D721Med (cell line): Measurements from ENCODE around the gene DUSP12.
A peak's percentile ranks its signal among the peaks of the same experiment; 100 is the strongest.
"Not testable (repeated sequence)": the region's sequence is repeated elsewhere in the genome, so short reads cannot be mapped to it uniquely, and the experiment has no call there.

Source experiments
- DNase-seq: peaks from one replicate; pipeline ENCODE4 v3.0.0; 2011; ENCODE audit warnings: low spot score; ENCODE audit not compliant: insufficient read length
- FAIRE-seq: peaks from 2 replicates; lab custom pipeline; 2011; peaks lifted over from hg19 to GRCh38; lab: Jason Lieb, UNC
- TF ChIP-seq, protein P1 (sequence below): IDR thresholded peaks from 2 replicates; pipeline ENCODE4 v1.5.1; 2012; ENCODE audit warnings: mild to moderate bottlenecking, control low read depth; ENCODE audit not compliant: insufficient read depth; ENCODE audit errors: missing control alignments

The DUSP12 gene

GRCh38 chr1:161747801-161748200 lies 1.8 kb upstream of the DUSP12 start:
- no peak for DNase-seq
- no peak for FAIRE-seq

GRCh38 chr1:161763522-161764098 lies 14.0 kb downstream of the DUSP12 start:
- TF ChIP-seq, protein P1, sequence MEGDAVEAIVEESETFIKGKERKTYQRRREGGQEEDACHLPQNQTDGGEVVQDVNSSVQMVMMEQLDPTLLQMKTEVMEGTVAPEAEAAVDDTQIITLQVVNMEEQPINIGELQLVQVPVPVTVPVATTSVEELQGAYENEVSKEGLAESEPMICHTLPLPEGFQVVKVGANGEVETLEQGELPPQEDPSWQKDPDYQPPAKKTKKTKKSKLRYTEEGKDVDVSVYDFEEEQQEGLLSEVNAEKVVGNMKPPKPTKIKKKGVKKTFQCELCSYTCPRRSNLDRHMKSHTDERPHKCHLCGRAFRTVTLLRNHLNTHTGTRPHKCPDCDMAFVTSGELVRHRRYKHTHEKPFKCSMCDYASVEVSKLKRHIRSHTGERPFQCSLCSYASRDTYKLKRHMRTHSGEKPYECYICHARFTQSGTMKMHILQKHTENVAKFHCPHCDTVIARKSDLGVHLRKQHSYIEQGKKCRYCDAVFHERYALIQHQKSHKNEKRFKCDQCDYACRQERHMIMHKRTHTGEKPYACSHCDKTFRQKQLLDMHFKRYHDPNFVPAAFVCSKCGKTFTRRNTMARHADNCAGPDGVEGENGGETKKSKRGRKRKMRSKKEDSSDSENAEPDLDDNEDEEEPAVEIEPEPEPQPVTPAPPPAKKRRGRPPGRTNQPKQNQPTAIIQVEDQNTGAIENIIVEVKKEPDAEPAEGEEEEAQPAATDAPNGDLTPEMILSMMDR, result peak; percentile 57
- DNase-seq, result no peak
- FAIRE-seq, result peak; percentile 77

More at GRCh38 chr1:161747801-161748200, 1.8 kb upstream of the DUSP12 start:
- TF ChIP-seq, protein P1, result no peak

DNA sequence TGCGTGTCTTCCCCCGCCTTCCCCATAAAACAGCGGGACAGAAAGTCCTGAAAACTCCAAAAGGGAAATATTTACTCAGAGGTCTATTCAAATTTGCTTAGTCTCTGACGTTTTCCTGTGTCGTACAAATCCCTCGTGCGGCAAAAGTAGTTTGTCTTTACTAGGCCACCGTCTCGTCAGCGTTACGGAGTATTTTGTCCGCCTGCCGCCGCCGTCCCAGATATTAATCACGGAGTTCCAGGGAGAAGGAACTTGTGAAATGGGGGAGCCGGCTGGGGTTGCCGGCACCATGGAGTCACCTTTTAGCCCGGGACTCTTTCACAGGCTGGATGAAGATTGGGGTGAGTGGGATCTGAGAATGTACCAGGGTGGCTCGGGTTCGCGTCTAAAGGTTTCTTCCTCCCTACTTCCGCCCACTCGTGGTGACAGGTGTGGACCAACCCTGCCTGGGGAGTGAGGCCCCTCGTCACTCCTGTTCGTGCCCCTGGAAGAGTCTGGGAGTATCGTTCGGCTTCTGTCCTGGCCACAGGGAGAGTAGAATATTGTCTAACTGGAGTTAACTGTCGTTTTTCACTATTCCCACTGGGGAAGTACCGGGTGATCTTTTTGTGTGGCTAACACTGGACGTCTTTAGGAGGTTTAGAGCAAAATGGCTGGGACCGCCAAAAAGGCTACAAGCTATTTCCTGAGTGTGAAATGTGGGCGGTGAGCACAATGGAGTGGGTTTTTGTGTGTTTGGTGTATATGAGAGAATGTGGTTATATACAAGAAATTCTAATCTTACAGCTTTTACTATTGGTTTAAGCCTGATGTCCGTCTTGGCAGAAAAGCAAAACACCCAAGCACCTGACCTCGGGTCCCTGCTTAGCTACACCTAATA lies 16.8 kb downstream of the DUSP12 start, which contains the start of gene ATF6:
Gene ATF6 (plus strand): TSS at position 219 of the 880 bp plus-strand sequence. CDS start 41 bp downstream, at position 260.
- TF ChIP-seq, protein P1, result no peak
- peak; percentile 83 for FAIRE-seq
- DNase-seq, result peak; percentile 45

DNA sequence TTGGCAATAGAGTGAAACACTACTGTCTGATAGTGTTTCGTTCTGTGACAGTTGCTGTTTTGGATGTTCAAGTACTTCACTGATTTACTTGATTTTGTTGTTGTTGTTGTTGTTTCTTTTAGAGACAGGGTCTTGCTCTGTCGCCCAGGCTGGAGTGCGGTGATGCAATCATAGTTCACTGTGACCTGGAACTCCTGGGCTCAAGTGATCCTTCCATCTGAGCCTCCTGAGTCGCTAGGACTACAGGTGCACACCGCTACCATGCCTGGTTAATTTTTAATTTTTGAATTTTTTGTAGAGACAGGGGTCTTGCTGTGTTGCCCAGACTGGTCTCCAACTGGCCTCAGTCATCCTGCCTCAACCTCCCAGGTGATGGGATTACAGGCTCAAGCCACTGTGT lies 18.9 kb downstream of the DUSP12 start:
- TF ChIP-seq, protein P1, result no peak
- no peak for FAIRE-seq
- no peak for DNase-seq

DNA sequence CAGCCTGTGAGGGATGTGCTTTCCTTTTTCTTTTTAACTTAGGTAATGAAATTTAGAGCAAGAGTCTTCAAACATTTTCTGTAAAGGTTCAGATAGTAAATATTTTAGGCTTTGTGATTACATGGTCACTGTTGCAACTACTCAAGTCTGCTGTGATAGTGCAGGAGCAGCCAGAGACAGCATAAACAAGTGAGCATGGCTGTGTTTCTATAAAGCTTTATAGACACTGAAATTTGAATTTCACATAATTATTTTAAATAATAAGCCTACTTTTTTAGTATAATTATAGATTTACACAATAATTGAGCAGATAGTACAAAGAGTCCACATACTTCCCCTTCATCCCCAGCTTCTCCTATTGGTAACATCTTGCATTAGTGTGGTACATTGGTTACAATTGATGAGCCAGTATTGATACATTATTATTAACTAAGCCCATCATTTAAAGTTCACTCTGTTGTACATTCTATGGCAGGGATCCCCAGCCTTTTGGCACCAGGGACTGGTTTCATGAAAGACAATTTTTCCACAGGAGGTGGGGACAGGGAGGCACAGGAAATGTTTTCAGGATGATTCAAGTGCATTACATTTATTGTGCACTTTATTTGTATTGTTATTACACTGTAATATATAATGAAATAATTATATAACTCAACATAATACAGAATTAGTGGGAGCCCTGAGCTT lies 19.5 kb downstream of the DUSP12 start:
- TF ChIP-seq, protein P1, result no peak
- DNase-seq, result no peak
- FAIRE-seq, result no peak

GRCh38 chr1:161769673-161770045 lies 20.1 kb downstream of the DUSP12 start:
- FAIRE-seq, DNase-seq: not testable (repeated sequence)

DNA sequence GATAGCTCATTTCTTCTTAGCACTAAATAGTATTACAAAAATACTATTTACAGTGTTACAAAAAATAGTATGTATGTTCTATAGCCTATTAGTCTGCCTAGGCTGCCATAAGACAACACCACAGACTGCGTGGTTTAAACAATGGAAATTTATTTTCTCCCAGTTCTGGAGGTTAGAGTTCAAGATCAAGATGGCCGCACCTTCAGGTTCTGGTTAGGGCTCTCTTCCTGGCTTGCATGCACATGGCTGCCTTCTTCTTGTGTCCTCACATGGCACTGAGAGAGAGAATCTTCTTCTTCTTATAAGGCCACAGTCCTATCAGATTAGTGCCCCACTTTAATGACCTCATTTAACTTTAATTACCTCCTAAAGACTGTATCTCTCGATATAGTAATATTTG lies 20.7 kb downstream of the DUSP12 start:
- TF ChIP-seq, protein P1, result no peak
- FAIRE-seq (no peak), DNase-seq (no peak)
